ENCODE measurements around the gene PCMTD2.

- TF ChIP-seq POLR2A (IDR thresholded peaks at IDR 0.05; ENCODE audit: control extremely low read depth in 1 of 2, low read depth in 2 of 2, low read length in 2 of 2) (no peak), GABPA (IDR thresholded peaks at IDR 0.05; ENCODE audit: borderline replicate concordance, insufficient read depth, low read length) (no peak), EZH2 (IDR thresholded peaks at IDR 0.05; ENCODE audit: low read depth, low read length, severe bottlenecking) (no peak), CTCF (IDR thresholded peaks at IDR 0.05; ENCODE audit: control extremely low read depth in 1 of 3, insufficient read depth in 1 of 3, low read depth in 1 of 3, low read length in 3 of 3) (no peak), ZNF274 (IDR thresholded peaks at IDR 0.05; ENCODE audit: borderline replicate concordance, extremely low read depth, low read length) (no peak), MAFK (IDR thresholded peaks at IDR 0.05; ENCODE audit: low read depth, low read length) (no peak), TCF12 (IDR thresholded peaks at IDR 0.05; ENCODE audit: low read depth, low read length) (no peak), ASH2L (IDR thresholded peaks at IDR 0.05; ENCODE audit: low read length) (no peak)
Measured at GRCh38 chr20:64254156-64254555, 1.4 kb upstream of the PCMTD2 start.
